HG03108 (cell line): ENCODE data around the gene GRIN2A.

Experiments used
- ATAC-seq: cut with Tn5 transposase; IDR thresholded peaks from one replicate; pipeline ENCODE4 v1.9.1; 2021; ENCODE audit warnings: moderate library complexity; ENCODE audit not compliant: unreplicated experiment

GRIN2A gene

DNA sequence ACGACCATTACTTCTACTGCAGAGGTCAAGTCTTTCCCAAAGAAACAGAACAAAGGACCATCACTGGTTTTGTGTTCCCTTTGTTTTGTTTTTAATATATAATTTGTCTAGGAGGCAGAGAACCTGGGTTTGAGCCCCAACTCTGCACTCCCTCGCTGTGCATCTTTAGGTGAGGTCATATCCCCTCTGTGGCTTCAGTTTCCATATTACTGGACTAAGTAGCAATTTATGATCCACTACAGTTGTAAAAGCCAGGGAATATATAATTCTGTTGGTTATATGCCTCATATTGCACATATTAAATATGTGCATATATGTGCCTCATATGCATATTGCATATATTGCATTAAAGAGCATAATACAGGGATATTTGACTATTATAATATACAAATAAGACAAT is 392.0 kb downstream of the GRIN2A start:
- no peak for ATAC-seq

DNA sequence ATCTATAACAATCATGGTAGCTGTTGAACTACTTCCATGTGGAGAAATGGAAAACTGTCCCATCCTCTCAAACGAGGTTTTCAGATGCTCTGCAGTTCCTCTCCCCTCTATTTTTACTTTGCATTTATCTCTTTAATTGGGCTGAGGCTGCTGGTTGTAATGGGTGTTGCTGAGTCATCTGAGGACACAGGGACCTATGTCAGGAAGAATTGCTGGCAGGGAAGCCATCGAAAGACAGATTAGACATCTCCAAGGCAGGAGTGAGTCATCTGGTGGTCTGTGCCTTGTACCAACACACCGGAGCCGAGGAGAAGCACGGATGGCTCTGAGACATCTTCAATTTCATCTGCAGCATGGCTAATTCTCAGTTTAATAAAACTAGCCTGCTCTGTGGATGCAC is 394.5 kb downstream of the GRIN2A start:
- no peak for ATAC-seq

DNA sequence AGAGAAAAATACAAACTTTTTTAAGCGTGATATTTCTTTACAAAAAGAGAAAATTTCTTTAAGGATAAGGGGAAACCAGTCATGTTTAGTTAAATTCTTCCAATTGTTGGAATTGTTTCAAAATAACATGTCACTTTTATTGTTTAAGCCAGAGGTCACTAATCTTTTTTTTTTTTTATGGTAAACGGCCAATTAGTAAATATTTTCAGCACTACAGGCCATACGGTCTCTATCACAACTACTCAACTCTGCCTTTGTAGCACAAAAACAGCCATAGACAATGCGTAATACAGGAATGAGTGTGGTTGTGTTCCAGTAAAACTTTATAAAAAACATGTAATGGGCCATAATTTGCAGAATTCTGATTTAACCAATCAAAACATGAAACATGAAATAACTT is 401.4 kb downstream of the GRIN2A start:
- no peak for ATAC-seq

DNA sequence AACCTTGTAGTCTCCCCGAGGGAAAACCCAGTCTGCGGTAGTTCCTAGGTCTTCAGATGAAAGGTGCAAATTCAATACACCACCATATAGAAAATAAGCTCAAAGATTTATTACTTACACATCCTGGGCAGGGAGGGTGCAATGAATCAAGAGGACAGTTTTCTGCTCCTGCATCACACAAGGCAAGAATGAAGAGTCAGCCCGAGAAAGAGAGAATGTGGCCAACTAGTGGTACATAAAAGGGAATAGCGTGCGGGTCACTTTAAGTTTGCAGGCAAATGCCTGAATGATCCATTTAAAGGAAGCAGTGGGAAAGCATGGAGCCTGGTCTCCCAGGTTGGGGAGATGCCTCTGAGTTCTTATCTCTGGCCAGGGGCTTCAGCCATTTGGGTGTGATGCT is 403.4 kb downstream of the GRIN2A start:
- no peak for ATAC-seq

DNA sequence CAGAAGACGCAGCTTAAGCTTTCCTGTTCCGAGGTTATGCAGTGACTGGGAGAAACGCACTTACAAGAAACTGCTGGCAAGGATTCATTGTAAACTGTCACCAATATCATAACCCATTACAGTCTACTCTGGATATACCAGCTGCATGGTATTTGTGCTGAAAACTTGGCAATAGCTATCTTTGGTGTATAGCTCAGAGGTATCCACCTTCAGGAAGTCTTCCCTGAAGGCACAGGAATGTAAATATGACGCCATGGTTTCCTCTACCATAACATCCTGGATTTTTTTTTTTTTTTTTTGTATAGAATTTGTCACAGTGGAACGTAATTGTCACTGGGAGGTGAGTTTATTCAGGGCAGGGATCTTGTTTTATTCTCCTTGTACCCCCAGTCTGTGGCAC is 406.2 kb downstream of the GRIN2A start:
- ATAC-seq: no peak

DNA sequence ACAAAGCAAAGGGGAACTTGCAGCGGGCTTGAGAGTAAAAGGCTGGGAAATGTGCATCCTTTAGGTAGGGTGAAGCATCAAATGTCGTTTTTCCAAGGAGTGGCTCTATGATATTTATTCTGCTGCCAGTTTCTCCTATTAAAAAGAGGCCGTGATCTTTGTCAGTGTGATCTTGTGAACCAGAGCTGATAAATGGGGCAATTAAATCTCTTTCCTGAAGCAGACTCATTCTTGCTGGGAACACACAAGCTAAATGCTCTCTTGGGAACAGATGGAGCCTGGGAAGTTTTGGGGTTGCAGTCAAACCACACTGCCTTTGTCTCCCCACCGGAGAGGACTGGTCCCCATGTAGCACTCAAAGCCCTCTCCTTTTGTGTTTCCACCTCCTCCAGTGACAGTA is 408.9 kb downstream of the GRIN2A start:
- no peak for ATAC-seq

DNA sequence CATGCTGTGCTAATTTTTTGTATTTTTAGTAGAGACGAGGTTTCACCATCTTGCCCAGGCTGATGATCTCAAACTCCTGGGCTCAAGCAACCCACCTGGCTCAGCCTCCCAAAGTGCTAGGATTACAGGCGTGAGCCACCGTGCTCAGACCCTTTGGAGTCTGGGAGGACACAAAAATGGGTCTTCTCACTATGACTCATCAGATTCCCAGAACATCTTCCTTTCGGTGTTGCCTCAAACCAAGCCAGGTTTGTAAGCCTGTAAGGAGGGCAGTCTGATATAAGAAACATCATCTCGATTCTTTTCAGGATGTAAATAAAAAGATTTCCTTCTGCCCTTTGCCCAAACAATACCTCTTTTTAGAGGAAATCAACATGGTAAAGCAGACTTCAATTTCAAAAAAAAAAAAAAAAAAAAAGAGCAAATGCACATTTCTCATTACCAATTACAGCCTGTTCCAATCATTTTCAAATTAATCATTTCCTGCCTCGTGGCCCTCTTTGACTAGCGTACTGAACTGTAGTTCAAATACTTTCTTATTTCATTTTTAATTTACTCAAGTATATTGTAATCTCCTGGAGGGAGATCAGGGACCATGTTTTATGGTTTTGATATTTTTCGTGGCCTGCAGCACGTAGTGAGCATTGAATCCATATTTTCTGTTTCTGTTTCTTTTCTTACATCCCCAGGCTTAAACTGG is 409.6 kb downstream of the GRIN2A start:
- ATAC-seq: no peak

DNA sequence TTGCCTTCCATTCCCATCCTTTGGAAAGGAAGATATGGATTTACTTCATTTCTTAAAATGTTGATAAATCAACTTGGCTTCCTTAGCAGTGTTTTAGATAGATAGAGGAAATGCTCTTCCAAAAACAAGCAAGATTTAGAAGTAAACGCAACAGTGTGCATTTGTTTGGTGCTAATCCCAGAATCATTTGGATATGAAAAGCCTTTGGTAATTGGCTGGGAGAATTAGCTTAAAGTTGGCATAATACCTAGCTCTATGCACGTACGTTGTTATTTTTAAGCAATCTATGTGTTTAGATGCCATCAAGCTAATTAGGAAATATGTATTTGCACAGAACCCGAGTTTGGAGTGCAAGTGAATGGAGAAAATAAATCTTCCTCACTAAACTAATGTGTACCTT is 415.3 kb downstream of the GRIN2A start:
- no peak for ATAC-seq

DNA sequence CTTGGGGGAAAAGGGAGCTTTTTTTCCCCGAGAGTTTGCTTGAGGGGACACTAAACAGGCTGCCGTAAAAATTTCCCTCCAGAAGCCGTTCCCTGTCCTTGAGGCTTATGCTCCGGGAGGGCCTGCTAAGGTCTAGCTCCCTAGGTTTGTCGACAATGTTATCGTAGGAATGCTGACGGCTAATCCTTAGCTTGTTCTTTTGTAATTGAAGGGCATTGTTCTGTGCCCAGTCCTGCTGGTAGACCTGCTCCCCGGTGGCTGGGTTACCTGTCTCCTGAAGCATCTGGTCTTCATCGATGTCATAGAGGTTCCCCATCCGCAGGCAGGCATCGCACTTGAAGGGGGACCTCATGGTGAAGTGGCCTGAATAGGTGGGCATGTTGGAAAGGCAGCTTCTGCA is 418.7 kb downstream of the GRIN2A start:
- no peak for ATAC-seq

DNA sequence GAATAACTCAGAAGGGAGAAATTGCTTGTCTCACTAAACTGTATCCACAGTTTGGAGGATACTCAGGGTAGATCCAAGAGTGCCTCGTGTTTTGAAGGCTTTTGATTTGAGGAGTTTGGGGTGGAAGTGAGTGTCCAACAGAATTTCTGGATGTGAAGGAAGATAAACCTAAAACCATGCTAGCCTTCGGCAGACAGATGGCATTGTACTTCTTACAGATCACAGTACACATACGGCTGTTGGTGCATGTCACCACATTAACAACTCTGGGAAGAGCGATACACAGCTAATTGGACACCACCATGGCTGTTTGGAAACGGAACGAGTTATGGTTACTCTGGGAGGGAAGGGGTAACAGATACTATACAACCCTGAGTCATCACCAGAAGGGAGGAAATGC is 420.4 kb downstream of the GRIN2A start:
- ATAC-seq: no peak

DNA sequence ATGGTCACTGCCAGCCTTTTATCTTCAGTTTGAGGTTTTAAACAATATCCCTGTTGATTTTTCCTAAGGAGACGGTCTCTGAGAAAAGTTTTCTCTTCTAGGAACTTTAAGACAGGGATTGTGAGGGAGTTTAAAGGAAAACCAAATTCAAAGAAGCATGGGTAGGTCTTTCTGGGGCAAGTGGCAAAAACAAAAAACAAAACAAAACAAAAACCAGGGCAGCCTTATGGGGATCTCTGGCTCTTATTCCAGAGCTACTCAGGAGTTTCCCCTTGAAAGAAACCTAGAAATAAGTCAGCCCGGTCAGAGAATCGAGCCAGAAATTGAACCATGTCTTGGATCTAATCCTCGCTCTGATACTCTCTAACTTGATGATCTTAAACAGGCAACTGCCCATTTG is 424.5 kb downstream of the GRIN2A start:
- ATAC-seq: no peak

DNA sequence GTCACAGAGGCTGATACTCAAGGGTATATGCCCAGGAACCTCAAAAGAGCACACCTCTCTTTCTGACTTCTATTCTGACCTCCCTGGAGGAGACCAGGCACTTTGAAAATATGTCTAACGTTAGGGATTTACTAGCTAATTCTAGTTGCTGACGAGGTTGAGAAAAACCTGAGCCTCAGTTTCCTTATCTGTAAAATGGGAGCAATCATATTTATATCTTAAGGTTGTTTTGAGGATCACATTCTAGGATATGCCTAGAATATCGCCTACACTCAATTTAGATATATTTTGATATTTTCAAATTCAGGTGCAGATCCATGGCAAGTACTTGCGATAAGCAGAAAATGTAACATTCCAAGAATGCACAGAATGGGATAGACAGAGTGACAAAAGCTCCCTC is 425.8 kb downstream of the GRIN2A start:
- ATAC-seq: no peak

DNA sequence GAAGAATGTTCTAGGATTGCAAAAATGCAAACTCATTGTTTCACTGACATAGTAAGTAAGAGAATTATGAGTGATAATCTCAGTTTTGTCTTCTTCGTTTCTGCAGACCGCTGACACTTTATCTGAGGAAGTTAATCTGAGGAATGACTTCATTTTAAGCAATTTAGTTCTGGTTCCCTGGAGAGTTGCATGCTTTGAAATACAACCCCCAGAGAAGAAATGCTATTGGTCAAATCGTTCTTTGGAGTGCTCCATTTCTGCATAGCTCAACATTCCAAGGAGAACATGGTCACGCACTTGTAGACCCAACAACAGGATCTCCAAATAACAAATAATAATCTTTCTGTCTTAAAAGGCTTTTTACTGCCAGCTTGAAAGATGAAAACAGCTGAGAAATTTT is 427.1 kb downstream of the GRIN2A start:
- no peak for ATAC-seq

DNA sequence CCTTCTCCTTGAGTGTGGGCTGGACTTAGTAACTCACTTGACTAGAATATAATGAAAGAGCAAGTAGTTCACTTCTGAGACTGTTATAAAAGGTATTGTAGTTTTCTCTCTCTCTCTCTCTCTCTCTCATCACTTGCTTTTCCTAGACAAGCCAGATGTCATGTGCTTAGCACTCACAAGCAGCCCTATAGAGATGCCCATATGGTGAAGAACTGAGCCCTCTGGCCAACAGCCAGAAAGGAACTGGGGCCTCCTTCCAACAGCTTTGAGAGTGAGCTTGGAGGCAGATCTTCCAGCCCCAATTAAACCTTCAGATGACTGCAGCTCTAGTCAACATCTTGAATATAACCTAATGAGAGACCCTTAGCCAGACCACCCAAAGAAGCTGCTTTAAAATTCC is 440.5 kb downstream of the GRIN2A start:
- ATAC-seq: no peak

DNA sequence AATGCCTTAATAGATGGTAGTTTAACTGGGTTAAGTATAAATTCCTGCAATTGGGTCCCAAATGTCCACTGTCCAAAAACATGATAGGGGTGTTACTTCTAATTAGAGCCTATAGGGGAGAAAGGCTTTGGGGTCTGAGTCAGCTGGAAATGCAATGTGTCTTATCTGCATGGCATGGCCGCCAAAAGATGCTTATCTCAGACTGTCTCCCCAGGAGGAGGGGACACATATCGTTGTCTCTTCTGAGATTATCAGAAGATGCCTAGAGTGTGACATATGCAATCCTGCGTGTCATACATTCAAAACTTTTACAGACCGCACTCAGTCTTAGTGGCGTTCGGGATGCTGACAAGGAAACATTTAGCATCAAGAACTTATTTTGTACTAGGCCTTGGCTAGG is 442.9 kb downstream of the GRIN2A start:
- no peak for ATAC-seq

DNA sequence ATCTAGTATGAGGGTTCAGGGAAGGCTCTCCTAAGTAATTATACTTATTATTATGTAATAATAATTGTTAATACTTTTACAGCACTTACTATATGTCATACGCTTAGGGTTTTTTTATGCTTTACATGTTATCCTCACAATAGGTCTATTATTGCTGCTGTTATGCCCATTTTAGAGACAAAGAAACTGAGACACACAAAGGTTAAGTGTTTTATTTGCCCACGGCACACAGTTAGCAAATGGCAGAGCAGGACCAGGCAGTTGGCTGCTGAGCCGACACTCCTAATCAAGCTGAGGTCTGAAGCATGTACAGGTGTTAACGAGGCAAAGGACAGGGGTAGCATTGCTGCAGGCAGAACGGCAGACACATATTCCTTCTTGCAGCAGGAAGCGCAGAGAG is 443.5 kb downstream of the GRIN2A start:
- ATAC-seq: no peak

DNA sequence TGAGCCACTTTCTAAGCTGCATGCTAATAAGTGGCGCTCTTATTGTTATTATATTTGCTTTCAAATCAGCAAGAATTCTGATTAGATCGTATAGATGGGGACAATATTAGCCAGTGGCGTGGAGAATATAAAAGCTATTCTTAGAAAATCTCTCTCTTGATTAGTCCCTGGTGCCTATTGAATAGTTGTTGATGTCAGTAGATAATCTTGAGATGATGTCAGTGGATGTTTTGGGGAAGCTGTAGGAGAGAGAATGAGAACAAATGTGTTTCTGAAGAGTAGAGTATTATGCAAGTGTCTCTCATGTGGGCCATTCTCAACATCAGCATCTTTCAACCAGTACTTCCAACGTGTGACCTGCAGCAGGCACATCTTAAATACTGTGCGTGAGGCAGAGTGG is 445.7 kb downstream of the GRIN2A start:
- ATAC-seq: no peak

DNA sequence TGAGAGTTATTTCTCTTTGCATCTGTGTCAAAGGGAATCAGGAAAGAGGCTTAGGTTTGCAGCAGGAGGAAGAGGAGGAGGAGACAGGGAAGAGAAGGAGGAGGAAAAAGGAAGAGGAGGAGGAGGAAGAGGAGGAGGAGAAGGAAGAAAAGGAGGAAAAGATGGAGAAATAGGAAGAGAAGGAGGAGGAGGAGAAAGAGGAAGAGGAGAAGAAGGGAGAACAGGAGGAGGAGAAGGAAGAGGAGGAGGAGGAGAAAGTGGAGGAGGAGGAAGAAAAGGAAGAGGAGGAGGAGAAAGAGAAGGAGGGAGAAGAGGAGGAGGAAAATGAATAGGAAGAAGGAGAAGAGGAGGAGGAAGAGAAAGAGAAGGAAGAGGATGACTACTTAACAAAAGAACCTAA is 459.1 kb downstream of the GRIN2A start:
- no peak for ATAC-seq

DNA sequence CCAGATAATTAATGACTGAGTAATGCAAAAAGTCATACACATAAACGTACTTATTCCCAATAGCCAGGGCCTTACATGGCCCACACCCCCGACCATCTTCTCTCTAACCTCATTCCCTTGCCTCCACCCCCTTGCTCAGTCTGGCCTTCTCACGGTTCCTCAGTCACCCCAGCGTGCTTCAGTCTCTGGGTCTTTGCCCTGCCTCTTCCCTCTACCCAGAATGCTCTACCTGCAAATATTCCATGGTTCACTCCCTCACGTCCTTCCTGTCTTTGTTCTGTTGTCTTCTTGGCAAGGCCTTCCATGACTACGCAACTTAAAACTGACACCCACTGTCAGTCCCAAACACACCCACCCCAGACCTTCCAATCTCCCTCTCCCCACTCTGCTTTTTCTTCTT is 468.3 kb downstream of the GRIN2A start:
- no peak for ATAC-seq

DNA sequence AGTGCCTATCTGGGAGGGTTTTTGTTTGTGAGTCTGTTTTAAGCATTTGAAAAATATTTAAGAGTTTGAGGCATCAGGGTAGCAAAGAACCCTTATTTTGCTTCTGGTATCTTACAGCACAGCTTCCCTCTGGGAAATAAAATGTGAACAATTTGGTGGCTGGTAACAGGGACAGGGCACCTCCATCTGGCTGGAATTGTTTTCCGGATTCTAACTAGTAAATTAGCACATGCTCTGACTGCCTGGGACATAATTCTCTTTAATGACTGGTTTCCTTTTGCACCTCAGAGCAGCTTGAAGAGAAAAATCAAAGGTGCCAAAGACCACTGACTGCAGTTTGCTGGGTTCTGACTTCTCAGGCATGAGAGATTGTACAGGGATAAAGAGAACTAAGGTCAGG is 469.1 kb downstream of the GRIN2A start:
- ATAC-seq: no peak

DNA sequence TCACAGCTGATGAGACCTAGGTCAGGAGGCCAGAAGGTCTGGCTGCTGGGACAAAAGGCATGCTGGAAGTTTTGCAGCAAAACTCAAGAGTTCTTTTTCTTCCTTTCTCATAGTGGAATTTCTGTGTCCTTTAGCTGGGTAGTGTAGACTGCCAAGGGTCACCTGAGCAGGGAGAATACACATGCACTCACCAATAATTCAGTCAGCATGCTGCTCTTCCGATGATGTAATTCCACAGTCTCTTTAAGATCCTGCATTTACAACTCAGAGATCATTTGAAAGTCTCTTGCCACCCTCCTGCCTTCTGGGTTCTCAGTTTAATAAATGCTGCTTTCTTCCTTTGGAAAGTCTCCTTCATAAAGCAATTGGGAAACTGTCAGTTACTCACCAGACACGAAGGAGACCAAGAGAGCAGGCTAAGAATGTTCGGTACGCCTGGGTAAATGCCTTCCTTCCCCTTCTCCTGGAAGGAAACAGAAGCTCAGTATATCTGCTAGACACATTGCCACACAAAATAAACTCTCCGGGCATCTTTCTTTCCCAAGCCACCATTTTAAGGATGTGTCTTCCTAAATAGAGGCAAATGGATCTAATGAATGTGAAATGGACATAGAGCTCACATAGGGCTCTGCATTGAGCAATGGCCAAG is 473.1 kb downstream of the GRIN2A start:
- no peak for ATAC-seq

DNA sequence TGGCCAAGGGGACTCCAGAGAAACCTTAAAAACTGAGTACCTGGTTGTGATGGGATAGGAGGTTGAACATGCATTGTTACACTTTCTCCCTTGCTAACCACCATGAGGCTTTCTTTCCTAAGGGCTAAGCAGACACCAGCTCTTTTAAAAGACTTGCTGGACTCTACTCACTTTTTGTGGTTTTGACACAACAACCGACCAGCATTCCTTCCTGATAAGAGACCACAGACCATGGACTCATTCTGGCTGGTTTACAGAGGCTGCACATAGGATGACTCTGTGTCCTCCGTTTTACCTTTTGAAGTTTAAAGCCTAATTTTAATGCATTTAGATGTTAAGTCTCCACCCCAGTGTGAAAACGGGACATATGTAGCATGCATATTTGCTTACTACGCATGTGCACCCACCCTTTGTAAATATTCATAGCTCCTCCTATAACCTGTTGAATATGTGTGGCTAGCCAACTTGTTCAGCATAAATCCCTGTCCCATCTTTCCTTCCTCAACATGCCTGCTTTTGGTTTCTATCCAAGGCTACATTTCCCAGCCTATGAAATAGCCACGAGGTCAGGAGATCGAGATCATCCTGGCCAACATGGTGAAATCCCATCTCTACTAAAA is 475.9 kb downstream of the GRIN2A start:
- ATAC-seq: no peak

DNA sequence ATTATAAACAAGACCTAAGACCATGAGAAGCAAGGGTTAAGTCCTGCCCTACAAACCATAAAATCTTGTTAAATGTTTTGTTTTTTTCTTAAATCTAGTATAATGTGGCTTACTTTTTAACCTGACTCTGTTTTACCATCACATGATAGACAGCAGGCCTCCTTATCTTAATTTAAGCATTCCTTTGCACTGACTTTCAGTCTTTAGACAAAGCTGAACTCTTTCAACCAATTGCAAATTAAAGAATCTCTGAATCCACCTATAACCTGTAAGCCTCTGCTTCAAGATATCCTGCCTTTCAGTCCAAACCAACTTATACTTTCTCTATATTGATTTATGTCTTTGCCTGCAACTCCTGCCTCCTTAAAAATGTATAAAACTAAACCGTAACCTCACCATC is 478.5 kb downstream of the GRIN2A start:
- ATAC-seq: no peak
